Esophagus muscularis mucosa (tissue), 4 donors: Measurements from ENCODE around the gene SPINT2. TPM values are rescaled to one million over a fixed set of nuclear protein-coding genes. Genes with fewer than 3 reads are reported as not detected.

Experiments used
- DNase-seq: peaks from one replicate; pipeline ENCODE4 v3.0.0-alpha.2; 2017; ENCODE audit errors: extremely low spot score
- H3K27ac ChIP-seq, 4 donors: fragments of 200-600 bp; sonication (generic); replicated peaks in 1 of 4; 1 replicate in 3 of 4; 2 replicates in 1 of 4; pipeline ENCODE4 v1.5.1; 2016 to 2019; ENCODE audit warnings: mild to moderate bottlenecking in 1 of 4
- H3K27me3 ChIP-seq, 4 donors: fragments of 200-600 bp; sonication (generic); one replicate each; pipeline versions ENCODE4 v1.5.1 to v1.6.0; 2016 to 2019
- H3K36me3 ChIP-seq, 4 donors: fragments of 200-600 bp; sonication (generic); one replicate each; pipeline ENCODE4 v1.5.1; 2016 to 2019
- H3K4me1 ChIP-seq, 4 donors: fragments of 200-600 bp; sonication (generic); one replicate each; pipeline ENCODE4 v1.5.1; 2016 to 2019
- H3K4me3 ChIP-seq, 4 donors: fragments of 200-600 bp; sonication (generic); 1 replicate in 2 of 4; 2 replicates in 2 of 4; pipeline ENCODE4 v1.5.1; 2016 to 2019; ENCODE audit warnings: mild to moderate bottlenecking in 4 of 4, moderate library complexity in 1 of 4
- H3K9me3 ChIP-seq, 4 donors: fragments of 200-600 bp; sonication (generic); 1 replicate in 3 of 4; 2 replicates in 1 of 4; pipeline ENCODE4 v1.5.1; 2016 to 2019
- EP300 ChIP-seq: sonication (generic); formaldehyde crosslinking; IDR thresholded peaks from one replicate; pipeline ENCODE4 v1.6.1; 2017; ENCODE audit warnings: antibody characterized with exemption
- POLR2A ChIP-seq: fragments of 450-650 bp; IDR thresholded peaks from one replicate; pipeline ENCODE4 v1.6.1; 2017; ENCODE audit warnings: antibody characterized with exemption, moderate library complexity, mild to moderate bottlenecking, low read depth
- POLR2AphosphoS5 ChIP-seq, 2 donors: sonication (generic); formaldehyde crosslinking; IDR thresholded peaks; one replicate each; pipeline ENCODE4 v1.6.1; 2017; ENCODE audit warnings: antibody characterized with exemption in 2 of 2
- WGBS: methylation state at CpG from one replicate; pipeline ENCODE4 v1.1.5; 2018; 5-methylcytosine and 5-hydroxymethylcytosine counted together
- intact Hi-C: fragments of 100-400 bp; cut with DNase I; formaldehyde crosslinking; loops from one replicate; pipeline ENCODE4 v1.15.1; 2023
- total RNA-seq, 4 donors: library from RNA; depleted of rRNA; stranded (reverse); fragments of >200 nt; gene quantifications; one replicate each; pipeline versions ENCODE4 v1.1.0 to v1.2.1, GENCODE V29; 2016
- TF ChIP-seq, protein P1 (sequence below), 3 experiments: fragments of 200-600 bp in 2 of 3; fragments of 450-650 bp in 1 of 3; sonication (generic) in 2 of 3; IDR thresholded peaks; one replicate each; pipeline ENCODE4 v1.5.1; 2017 to 2019; ENCODE audit warnings: antibody characterized with exemption in 3 of 3, mild to moderate bottlenecking in 2 of 3, moderate library complexity in 1 of 3

SPINT2 gene
- total RNA-seq, 4 donors from 2014 or later = 5.0 to 13.4 (median 11.4) TPM

DNA sequence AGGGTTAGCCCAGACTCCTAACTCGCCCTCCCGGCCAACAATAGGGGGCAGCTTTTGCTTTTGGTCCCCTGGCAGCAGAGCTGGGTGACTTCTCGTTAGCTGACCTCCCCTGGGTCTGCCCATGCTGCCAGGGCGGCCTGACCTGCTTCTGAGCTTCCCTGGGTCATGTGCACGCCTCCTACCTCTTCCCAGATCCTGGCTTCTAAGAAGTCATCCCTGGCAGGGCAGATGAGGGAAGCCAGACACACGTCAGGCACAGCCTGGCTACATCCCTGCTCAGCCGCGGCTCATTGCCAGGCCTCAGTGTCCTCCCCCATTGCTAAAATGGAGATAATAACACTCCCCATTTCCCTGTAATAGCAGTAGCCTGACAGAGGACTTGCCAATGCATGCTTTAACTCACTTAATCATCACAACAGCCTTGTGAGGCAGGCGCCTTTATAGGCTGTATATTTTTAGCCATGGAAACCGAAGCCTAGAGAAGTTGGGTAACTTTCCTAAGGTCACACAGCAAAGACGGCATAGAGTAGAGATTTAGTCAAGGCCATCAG lies 57.3 kb downstream of the SPINT2 start:
- Histone ChIP-seq H3K36me3 (peaks cover 0 to 24% (median 12%) of the 10 kb centered on the region in 4 donors), H3K4me3 (peak overlapping the region in 2 of 4 donors; percentile 0 to 90), H3K27ac (peak overlapping the region; percentile 65 to 82 (median 80)), H3K4me1 (peaks cover 30 to 51% (median 45%) of the 10 kb centered on the region in 4 donors), H3K27me3 (no peaks in the 10 kb centered on the region), H3K9me3 (no peaks in the 10 kb centered on the region)
- DNase-seq = no peak
- TF ChIP-seq POLR2AphosphoS5 (IDR thresholded peaks at IDR 0.05) (peak; percentile 87 to 91), POLR2A (peak; percentile 20)
- TF ChIP-seq, protein P1, sequence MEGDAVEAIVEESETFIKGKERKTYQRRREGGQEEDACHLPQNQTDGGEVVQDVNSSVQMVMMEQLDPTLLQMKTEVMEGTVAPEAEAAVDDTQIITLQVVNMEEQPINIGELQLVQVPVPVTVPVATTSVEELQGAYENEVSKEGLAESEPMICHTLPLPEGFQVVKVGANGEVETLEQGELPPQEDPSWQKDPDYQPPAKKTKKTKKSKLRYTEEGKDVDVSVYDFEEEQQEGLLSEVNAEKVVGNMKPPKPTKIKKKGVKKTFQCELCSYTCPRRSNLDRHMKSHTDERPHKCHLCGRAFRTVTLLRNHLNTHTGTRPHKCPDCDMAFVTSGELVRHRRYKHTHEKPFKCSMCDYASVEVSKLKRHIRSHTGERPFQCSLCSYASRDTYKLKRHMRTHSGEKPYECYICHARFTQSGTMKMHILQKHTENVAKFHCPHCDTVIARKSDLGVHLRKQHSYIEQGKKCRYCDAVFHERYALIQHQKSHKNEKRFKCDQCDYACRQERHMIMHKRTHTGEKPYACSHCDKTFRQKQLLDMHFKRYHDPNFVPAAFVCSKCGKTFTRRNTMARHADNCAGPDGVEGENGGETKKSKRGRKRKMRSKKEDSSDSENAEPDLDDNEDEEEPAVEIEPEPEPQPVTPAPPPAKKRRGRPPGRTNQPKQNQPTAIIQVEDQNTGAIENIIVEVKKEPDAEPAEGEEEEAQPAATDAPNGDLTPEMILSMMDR (IDR thresholded peaks at IDR 0.05) = no peak
- 42% methylated on average over 10 of the region's 11 CpGs for WGBS
- intact Hi-C loops = no loop called here

DNA sequence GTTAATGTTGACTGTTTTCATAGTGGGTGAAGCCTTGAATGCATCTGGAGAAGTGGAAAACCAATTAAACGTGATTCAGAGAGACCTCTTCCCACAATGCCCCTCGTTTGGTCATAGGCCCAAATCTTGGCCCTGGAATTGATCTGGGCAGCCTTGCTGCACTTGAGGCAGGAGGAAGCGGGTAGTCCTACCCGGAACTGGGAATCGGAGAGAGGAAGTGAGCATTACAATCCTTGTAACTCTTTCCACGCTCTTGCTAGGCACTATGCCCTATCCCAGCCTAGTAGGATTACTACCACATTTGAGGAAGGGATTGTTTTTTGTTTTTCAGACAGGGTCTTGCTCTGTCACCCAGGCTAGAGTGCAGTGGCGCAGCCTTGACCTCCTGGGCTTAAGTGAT lies 58.9 kb downstream of the SPINT2 start:
- no peak for DNase-seq
- H3K27ac ChIP-seq = no peak overlapping the region
- TF ChIP-seq, protein P1 (IDR thresholded peaks at IDR 0.05) = no peak
- TF ChIP-seq POLR2A (no peak), EP300 (no peak), POLR2AphosphoS5 (IDR thresholded peaks at IDR 0.05) (no peak)
- peaks cover 29 to 44% (median 40%) of the 10 kb centered on the region in 4 donors for H3K4me1 ChIP-seq
- WGBS = 75% methylated on average over 7 of the region's 7 CpGs
- H3K9me3 ChIP-seq = no peaks in the 10 kb centered on the region
- no peak overlapping the region for H3K4me3 ChIP-seq
- H3K27me3 ChIP-seq = no peaks in the 10 kb centered on the region
- intact Hi-C loops = no loop called here
- H3K36me3 ChIP-seq = peaks cover 0 to 39% (median 24%) of the 10 kb centered on the region in 4 donors

- Histone ChIP-seq H3K27me3 (no peaks in the 10 kb centered on the region), H3K9me3 (no peaks in the 10 kb centered on the region), H3K36me3 (peaks cover 0 to 39% (median 25%) of the 10 kb centered on the region in 4 donors), H3K4me1 (peaks cover 20 to 33% (median 29%) of the 10 kb centered on the region in 4 donors), H3K27ac (no peak overlapping the region), H3K4me3 (no peak overlapping the region)
- DNase-seq = no peak
- WGBS = 97% methylated on average over 4 of the region's 4 CpGs
- intact Hi-C loops = no loop called here
- TF ChIP-seq POLR2A (no peak), POLR2AphosphoS5 (IDR thresholded peaks at IDR 0.05) (no peak), EP300 (no peak)
- TF ChIP-seq, protein P1 (IDR thresholded peaks at IDR 0.05) = no peak
Measured at GRCh38 chr19:38324431-38324830, 60.1 kb downstream of the SPINT2 start.

DNA sequence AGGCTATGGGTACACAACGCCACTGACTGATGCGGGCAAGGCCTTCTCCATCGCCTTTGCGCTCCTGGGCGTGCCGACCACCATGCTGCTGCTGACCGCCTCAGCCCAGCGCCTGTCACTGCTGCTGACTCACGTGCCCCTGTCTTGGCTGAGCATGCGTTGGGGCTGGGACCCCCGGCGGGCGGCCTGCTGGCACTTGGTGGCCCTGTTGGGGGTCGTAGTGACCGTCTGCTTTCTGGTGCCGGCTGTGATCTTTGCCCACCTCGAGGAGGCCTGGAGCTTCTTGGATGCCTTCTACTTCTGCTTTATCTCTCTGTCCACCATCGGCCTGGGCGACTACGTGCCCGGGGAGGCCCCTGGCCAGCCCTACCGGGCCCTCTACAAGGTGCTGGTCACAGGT lies 62.2 kb downstream of the SPINT2 start:
- Histone ChIP-seq H3K36me3 (peaks cover 0 to 39% (median 25%) of the 10 kb centered on the region in 4 donors), H3K27ac (no peak overlapping the region), H3K4me1 (peaks cover under 1 to 11% (median 8%) of the 10 kb centered on the region in 4 donors), H3K27me3 (no peaks in the 10 kb centered on the region), H3K4me3 (no peak overlapping the region), H3K9me3 (no peaks in the 10 kb centered on the region)
- 97% methylated on average over 16 of the region's 22 CpGs for WGBS
- intact Hi-C loops = no loop called here
- DNase-seq = no peak
- TF ChIP-seq, protein P1 (IDR thresholded peaks at IDR 0.05) = no peak
- TF ChIP-seq POLR2A = no peak
- TF ChIP-seq EP300 = no peak
- no peak for TF ChIP-seq POLR2AphosphoS5 (IDR thresholded peaks at IDR 0.05)
